ENCODE measurements around the gene MRPS9. TPM values are rescaled to one million over a fixed set of nuclear protein-coding genes. Genes with fewer than 3 reads are reported as not detected.

MRPS9 gene
- total RNA-seq, 1 donor from 2014 or later, result 26.5 TPM

DNA sequence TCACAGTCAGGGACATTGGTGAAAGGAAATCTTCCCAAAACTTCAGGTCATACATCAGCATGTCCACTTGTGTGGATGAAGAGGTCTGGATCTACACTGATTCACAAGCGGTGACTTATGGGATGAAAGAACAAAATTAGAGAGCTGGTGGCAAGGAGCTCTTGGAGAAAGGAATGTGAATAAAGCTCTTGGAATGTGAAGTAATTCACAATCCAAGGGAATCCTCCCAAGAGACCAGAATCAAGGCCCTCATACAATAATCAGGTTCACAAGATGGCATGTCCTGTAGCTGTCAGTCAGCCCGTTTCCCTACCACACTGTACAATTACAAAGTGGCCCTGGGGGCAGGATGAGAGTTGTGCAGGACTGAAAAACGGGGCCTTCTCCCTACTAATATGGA, 96.2 kb downstream of the MRPS9 start:
- Mint-ChIP-seq H3K9me3 (no peaks in the 10 kb centered on the region), H3K4me1 (peaks cover 15% of the 10 kb centered on the region), H3K27ac (no peak overlapping the region), H3K4me3 (no peak overlapping the region), H3K36me3 (ENCODE audit: low read depth) (no peaks in the 10 kb centered on the region), H3K27me3 (peaks cover 4% of the 10 kb centered on the region)
- TF ChIP-seq, protein P1, sequence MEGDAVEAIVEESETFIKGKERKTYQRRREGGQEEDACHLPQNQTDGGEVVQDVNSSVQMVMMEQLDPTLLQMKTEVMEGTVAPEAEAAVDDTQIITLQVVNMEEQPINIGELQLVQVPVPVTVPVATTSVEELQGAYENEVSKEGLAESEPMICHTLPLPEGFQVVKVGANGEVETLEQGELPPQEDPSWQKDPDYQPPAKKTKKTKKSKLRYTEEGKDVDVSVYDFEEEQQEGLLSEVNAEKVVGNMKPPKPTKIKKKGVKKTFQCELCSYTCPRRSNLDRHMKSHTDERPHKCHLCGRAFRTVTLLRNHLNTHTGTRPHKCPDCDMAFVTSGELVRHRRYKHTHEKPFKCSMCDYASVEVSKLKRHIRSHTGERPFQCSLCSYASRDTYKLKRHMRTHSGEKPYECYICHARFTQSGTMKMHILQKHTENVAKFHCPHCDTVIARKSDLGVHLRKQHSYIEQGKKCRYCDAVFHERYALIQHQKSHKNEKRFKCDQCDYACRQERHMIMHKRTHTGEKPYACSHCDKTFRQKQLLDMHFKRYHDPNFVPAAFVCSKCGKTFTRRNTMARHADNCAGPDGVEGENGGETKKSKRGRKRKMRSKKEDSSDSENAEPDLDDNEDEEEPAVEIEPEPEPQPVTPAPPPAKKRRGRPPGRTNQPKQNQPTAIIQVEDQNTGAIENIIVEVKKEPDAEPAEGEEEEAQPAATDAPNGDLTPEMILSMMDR (IDR thresholded peaks at IDR 0.05), result no peak
- no peak for ATAC-seq (ENCODE audit: low read depth)
- intact Hi-C loops (cut with micrococcal nuclease), result no loop called here
- no peak for DNase-seq
- POLR2A ChIA-PET, result no interaction called here
- CTCF ChIA-PET, result interaction anchor here (1.0 kb wide), 1 partner anchor 19 kb away, joined by 3 read pairs; no protein-coding TSS in a partner anchor

DNA sequence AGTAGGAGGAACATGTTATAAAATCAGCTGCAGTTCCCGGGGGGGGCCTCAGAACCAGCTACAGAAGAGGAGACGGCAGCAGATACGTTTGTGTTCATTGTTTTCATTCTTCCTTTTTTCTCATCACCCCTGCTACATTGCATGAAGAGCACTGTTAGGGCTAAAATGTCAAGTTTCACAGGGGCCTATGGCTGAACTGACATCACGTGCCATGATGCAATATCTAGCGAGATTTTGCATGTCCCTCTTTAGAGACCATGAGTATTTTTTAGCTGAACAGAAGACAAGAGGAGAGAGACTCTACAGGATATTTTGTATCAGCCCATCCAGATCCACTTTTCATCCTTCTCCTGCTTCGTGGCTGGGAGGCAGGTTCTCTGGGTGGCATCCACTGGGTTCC, 97.6 kb downstream of the MRPS9 start:
- intact Hi-C loops (cut with micrococcal nuclease), result no loop called here
- ATAC-seq (ENCODE audit: low read depth) (no peak), DNase-seq (no peak)
- ChIA-PET CTCF (interaction anchor here (1.5 kb wide), 1 partner anchor 20 kb away, joined by 7 read pairs; no protein-coding TSS in a partner anchor), POLR2A (no interaction called here)
- Mint-ChIP-seq H3K4me1 (peaks cover 1% of the 10 kb centered on the region), H3K27me3 (peaks cover 4% of the 10 kb centered on the region), H3K27ac (no peak overlapping the region), H3K4me3 (no peak overlapping the region), H3K36me3 (ENCODE audit: low read depth) (no peaks in the 10 kb centered on the region), H3K9me3 (no peaks in the 10 kb centered on the region)
- TF ChIP-seq, protein P1 (IDR thresholded peaks at IDR 0.05), result no peak

- ATAC-seq (ENCODE audit: low read depth) (no peak), DNase-seq (no peak)
- intact Hi-C loops (cut with micrococcal nuclease), result no loop called here
- H3K4me3 Mint-ChIP-seq, result no peak overlapping the region
- H3K4me1 Mint-ChIP-seq, result peaks cover 5% of the 10 kb centered on the region
- ChIA-PET CTCF (interaction anchor here (1.5 kb wide), 1 partner anchor 21 kb away, joined by 7 read pairs; no protein-coding TSS in a partner anchor), POLR2A (no interaction called here)
- TF ChIP-seq, protein P1 (IDR thresholded peaks at IDR 0.05), result no peak
- H3K27ac Mint-ChIP-seq, result no peak overlapping the region
- peaks cover 4% of the 10 kb centered on the region for H3K27me3 Mint-ChIP-seq
- H3K36me3 Mint-ChIP-seq (ENCODE audit: low read depth), result no peaks in the 10 kb centered on the region
- H3K9me3 Mint-ChIP-seq, result no peaks in the 10 kb centered on the region
These were observed 98.5 kb downstream of the MRPS9 start for GRCh38 chr2:105136394-105136793.

- Mint-ChIP-seq H3K36me3 (ENCODE audit: low read depth) (peaks cover 2% of the 10 kb centered on the region), H3K9me3 (no peaks in the 10 kb centered on the region), H3K4me1 (peaks cover 16% of the 10 kb centered on the region), H3K27ac (no peak overlapping the region), H3K4me3 (no peak overlapping the region), H3K27me3 (no peaks in the 10 kb centered on the region)
- DNase-seq, result no peak
- no peak for ATAC-seq (ENCODE audit: low read depth)
- ChIA-PET CTCF (no interaction called here), POLR2A (no interaction called here)
- intact Hi-C loops (cut with micrococcal nuclease), result no loop called here
- TF ChIP-seq, protein P1 (IDR thresholded peaks at IDR 0.05), result no peak
These were observed 100.8 kb downstream of the MRPS9 start for GRCh38 chr2:105138643-105139042.

GRCh38 chr2:105139556-105140239, 101.8 kb downstream of the MRPS9 start:
- intact Hi-C loops (cut with micrococcal nuclease), result loop anchor here (5.0 kb wide), 1 partner anchor 38 kb away; no protein-coding TSS in a partner anchor
- H3K4me1 Mint-ChIP-seq, result peaks cover 20% of the 10 kb centered on the region
- TF ChIP-seq, protein P1 (IDR thresholded peaks at IDR 0.05), result no peak
- no peaks in the 10 kb centered on the region for H3K27me3 Mint-ChIP-seq
- peaks cover 2% of the 10 kb centered on the region for H3K36me3 Mint-ChIP-seq (ENCODE audit: low read depth)
- H3K9me3 Mint-ChIP-seq, result no peaks in the 10 kb centered on the region
- no peak overlapping the region for H3K4me3 Mint-ChIP-seq
- ATAC-seq (ENCODE audit: low read depth), result no peak
- ChIA-PET POLR2A (no interaction called here), CTCF (no interaction called here)
- no peak for DNase-seq
- no peak overlapping the region for H3K27ac Mint-ChIP-seq
